ENCODE results near the gene FBN3. TPM values are rescaled to one million over a fixed set of nuclear protein-coding genes. Genes with fewer than 3 reads are reported as not detected.

Gene FBN3
- total RNA-seq, 1 experiment from 2014 or later: 0.10 TPM

DNA sequence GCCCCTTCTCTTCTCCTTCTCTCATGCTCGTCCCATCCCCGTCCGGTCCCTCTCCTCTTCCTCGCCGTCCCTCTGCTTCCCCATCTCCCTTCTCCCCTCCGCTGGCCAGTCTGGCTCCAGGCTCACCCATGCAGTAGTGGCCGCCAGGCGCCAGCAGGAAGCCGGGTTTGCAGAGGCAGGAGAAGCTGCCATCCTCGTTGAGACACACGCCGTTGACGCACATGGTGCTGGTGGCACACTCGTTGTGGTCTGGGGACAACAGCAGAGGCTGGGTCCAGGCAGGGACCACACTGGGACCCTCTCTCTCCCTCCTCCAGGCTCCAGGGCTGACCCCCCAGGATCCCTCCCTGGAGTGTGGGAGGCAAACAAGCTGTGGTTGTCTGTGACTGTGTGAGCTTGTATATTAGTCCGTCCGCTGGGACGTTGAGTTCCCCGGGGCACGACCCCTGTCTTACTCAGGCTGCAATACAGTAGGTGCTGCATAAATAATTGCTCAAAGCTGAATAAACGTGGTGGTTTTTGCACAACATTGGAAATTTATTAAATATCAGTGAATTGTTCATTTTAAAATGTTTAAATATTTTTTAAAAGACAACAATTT is 16.4 kb downstream of the FBN3 start:
- BruUV-seq (replicated peaks): no TSS peak
- H3K27ac ChIP-seq (ENCODE audit: low read length): no peak overlapping the region
- H3K36me3 ChIP-seq (ENCODE audit: control insufficient read depth, insufficient read depth, low read length): no peaks in the 10 kb centered on the region
- DNase-seq (ENCODE audit: low read depth, low spot score) (no peak), ATAC-seq (peak; percentile 84)
- in situ Hi-C loops (cut with HindIII; ENCODE audit: low pct_unique_long_range_greater_than_20kb, low sequenced_read_pairs) (no loop called here), intact Hi-C loops (cut with micrococcal nuclease; ENCODE audit: unreplicated experiment) (no loop called here)
- no peaks in the 10 kb centered on the region for H3K9me3 ChIP-seq (ENCODE audit: control insufficient read depth, insufficient read depth, low read depth, low read length)
- TF ChIP-seq, protein P1, sequence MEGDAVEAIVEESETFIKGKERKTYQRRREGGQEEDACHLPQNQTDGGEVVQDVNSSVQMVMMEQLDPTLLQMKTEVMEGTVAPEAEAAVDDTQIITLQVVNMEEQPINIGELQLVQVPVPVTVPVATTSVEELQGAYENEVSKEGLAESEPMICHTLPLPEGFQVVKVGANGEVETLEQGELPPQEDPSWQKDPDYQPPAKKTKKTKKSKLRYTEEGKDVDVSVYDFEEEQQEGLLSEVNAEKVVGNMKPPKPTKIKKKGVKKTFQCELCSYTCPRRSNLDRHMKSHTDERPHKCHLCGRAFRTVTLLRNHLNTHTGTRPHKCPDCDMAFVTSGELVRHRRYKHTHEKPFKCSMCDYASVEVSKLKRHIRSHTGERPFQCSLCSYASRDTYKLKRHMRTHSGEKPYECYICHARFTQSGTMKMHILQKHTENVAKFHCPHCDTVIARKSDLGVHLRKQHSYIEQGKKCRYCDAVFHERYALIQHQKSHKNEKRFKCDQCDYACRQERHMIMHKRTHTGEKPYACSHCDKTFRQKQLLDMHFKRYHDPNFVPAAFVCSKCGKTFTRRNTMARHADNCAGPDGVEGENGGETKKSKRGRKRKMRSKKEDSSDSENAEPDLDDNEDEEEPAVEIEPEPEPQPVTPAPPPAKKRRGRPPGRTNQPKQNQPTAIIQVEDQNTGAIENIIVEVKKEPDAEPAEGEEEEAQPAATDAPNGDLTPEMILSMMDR (IDR thresholded peaks at IDR 0.05): no peak
- TF ChIP-seq TCF7L2 (IDR thresholded peaks at IDR 0.05; ENCODE audit: low read depth, low read length) (no peak), REST (IDR thresholded peaks at IDR 0.05; ENCODE audit: insufficient read depth in 1 of 2, low read depth in 2 of 2, low read length in 1 of 2) (no peak), SIN3A (IDR thresholded peaks at IDR 0.05; ENCODE audit: borderline replicate concordance, insufficient read depth, low read depth, low read length) (no peak)
- H3K27me3 ChIP-seq (ENCODE audit: control insufficient read depth, insufficient read depth, low read length): no peaks in the 10 kb centered on the region
- no peak overlapping the region for H3K4me3 ChIP-seq (ENCODE audit: low read depth in 2 of 2, low read length in 2 of 2)
- H3K4me1 ChIP-seq (ENCODE audit: control insufficient read depth, insufficient read depth, low read length): no peaks in the 10 kb centered on the region
- POLR2A ChIA-PET: no interaction called here
- CTCF ChIA-PET: no interaction called here

- ChIA-PET CTCF (no interaction called here), POLR2A (no interaction called here)
- intact Hi-C loops (cut with micrococcal nuclease; ENCODE audit: unreplicated experiment) (no loop called here), in situ Hi-C loops (cut with HindIII; ENCODE audit: low pct_unique_long_range_greater_than_20kb, low sequenced_read_pairs) (no loop called here)
- H3K4me3 ChIP-seq (ENCODE audit: low read depth in 2 of 2, low read length in 2 of 2): no peak overlapping the region
- no TSS peak for BruUV-seq (replicated peaks)
- no peak for ATAC-seq
- TF ChIP-seq TCF7L2 (IDR thresholded peaks at IDR 0.05; ENCODE audit: low read depth, low read length) (no peak), SIN3A (IDR thresholded peaks at IDR 0.05; ENCODE audit: borderline replicate concordance, insufficient read depth, low read depth, low read length) (no peak), REST (IDR thresholded peaks at IDR 0.05; ENCODE audit: insufficient read depth in 1 of 2, low read depth in 2 of 2, low read length in 1 of 2) (no peak), POLR2AphosphoS5 (IDR thresholded peaks at IDR 0.05; ENCODE audit: low read depth, low read length) (no peak)
- TF ChIP-seq, protein P1 (IDR thresholded peaks at IDR 0.05): no peak
- H3K27ac ChIP-seq (ENCODE audit: low read length): no peak overlapping the region
- no peaks in the 10 kb centered on the region for H3K27me3 ChIP-seq (ENCODE audit: control insufficient read depth, insufficient read depth, low read length)
- H3K36me3 ChIP-seq (ENCODE audit: control insufficient read depth, insufficient read depth, low read length): no peaks in the 10 kb centered on the region
- no peak for DNase-seq (ENCODE audit: low read depth, low spot score)
- H3K9me3 ChIP-seq (ENCODE audit: control insufficient read depth, insufficient read depth, low read depth, low read length): no peaks in the 10 kb centered on the region
- H3K4me1 ChIP-seq (ENCODE audit: control insufficient read depth, insufficient read depth, low read length): no peaks in the 10 kb centered on the region
These were observed 17.9 kb downstream of the FBN3 start for GRCh38 chr19:8131517-8131916.

All from Panc1 (cell line).